Activated gamma-delta T cell treated with anti-CD3 and anti-CD28 coated beads, Interleukin-2, amount 50 U/mL, for 16 hours (primary cell): ENCODE measurements around the gene NCBP3.

Experiments
- DNase-seq: peaks from one replicate; pipeline ENCODE4 v3.0.0-alpha.2; 2020; ENCODE audit warnings: low read depth

The NCBP3 gene

GRCh38 chr17:3845621-3846436 lies at the start of gene NCBP3:
TSS of gene NCBP3 (minus strand) at chr17:3846246. CDS start at chr17:3846223, 23 bp downstream.
- DNase-seq = peak; percentile 85

DNA sequence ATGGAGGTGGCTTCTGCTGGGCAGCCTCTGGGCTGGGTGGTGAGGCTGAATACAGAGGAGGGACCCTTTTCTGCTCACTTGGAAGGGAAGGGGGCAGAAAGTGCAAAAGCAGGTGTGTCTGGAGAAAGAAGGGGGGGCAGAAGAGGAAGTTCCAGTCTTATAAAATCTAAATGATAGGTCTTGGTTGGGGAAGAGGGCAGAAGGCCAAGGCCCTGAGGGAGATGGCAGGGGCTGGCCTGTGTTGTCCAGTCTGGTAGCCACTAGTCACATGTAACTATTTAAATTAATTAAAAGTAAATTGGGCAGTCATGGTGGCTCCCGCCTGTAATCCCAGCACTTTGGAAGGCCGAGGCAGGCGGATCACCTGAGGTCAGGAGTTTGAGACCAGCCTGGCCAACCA lies 49.3 kb upstream of the NCBP3 start:
- DNase-seq = no peak

DNA sequence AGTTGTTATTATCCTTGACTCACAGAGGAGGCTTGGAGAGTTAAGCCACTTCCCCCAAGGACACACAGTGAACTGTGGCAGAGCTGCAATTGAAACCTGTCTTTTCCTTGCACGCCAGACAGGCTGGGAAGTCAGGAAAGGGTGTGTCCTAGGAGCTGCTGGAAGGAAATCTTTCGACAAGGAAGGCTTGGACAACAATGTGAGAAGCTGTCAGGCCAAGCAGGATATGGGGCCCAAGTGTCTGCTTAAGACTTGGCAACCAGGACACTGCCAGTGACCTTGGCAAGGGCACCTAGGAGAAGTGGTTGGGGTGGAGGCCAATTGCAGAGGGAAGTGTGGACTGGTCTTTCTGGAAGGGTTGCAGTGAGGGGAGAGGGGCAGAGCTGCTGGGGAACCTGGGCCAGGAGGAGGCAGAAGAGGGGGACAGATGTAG lies 48.9 kb upstream of the NCBP3 start:
- DNase-seq = no peak

DNA sequence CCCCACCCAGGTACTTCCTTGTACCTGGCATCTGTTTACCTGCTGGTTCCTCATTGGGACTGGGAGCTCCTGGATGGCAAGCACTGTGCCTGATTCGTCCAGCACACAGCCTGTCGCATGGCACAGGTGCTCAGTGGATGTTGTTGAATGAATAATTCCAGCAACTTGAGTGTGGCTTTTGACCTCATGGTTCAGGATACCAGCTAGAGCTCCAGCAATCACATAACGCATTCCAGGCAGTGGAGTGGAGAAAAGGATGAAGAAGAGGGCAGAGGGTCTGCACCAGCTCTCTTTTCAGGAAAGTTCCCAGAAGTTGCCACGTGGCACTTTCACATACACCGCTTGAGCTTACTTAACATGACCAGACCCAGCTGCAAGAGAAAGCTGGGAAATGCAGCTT lies 48.1 kb upstream of the NCBP3 start:
- no peak for DNase-seq

GRCh38 chr17:3893720-3894116 lies 47.7 kb upstream of the NCBP3 start:
- DNase-seq = no peak

DNA sequence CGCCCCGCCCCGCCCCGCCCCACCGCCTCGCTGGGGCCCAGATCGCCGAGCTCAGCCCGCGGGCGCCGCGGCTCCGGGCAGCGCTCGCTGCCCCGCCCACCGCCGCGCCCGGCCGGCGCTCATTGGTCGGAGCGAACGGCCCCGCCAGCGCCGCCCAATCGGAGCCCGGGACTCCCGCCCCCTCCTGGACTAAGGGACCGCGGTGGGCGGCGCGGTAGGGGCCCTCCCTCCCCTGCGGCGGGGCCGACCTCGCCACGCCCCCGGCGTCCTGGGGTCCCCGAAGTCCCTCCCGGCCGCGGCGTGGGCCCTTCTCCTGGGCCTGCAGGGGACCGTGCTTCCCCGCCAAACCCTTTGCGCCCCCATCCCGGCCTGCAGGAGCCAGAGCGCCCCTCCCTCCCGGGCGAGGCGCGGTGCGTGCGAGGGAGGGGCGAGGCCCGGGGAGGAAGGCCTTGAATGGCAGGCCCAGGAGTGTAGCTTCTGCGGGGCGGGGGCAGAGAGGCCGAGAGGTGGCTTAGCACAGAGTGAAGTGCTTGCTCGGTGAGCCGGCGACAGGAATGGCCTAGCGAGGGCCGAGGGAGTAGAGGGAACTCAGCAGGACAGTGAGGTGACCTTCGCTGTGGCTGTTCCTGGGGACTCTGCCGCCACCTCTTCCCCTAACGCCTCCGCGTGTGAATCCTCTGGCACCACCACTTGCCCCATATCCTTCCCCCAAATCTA lies 47.1 kb upstream of the NCBP3 start, which contains the start of gene CAMKK1:
Gene CAMKK1, minus strand, starts transcription at position 51 of the 717 bp plus-strand sequence. CDS start 7,366 bp downstream, outside the sequence.
- DNase-seq = peak; percentile 83

DNA sequence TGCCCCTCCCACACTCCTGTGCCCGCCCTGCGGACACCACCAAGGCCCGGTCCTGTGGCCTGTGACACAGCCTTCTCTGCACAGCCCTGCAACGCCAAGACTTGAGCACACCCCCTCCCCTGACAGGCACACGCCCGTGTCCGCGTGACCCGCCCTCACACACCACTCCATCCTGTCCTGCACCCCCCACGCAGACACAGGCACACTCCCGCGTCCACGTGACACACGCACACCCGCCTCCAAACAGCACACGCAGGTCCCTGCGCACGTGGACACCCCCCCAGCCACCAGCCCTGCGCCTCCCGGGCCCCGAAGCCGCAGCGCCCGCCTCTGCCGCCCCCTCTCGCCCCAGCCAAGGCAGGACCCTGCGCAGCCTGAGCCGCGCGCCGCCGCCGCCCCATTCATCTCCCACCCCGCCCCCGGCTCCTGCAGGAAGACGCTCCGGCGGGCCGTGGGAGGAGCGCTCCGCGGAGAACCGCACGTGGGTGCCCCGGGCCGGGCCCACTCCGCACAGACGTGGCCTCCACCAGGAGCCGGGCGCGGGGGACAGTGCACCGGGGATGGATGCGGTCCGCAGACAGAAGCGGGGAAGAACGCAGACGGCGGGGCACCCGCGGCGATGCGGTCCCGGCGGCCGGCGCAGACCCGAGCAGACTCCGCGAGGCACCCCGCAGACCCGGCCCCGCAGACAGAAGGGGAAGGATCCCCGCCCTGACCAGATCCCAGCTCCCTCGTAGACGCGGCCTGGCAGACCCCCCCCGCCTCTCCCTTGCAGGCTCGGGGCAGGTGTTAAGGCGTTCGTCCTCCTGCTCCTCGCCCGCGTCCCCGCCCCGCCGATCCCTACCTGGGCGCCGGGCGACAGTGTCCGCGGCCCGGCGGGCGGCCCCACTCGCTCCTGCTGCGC lies 46.3 kb upstream of the NCBP3 start:
- peak; percentile 64 for DNase-seq

GRCh38 chr17:3891626-3892094 lies 45.6 kb upstream of the NCBP3 start:
- no peak for DNase-seq

- no peak for DNase-seq
These were observed 44.8 kb upstream of the NCBP3 start for GRCh38 chr17:3890878-3891219.

- no peak for DNase-seq
These were observed 44.2 kb upstream of the NCBP3 start for GRCh38 chr17:3890082-3890877.

GRCh38 chr17:3889325-3890012 lies 43.4 kb upstream of the NCBP3 start:
- no peak for DNase-seq

GRCh38 chr17:3888343-3889171 lies 42.5 kb upstream of the NCBP3 start:
- DNase-seq = no peak

- DNase-seq = no peak
These were observed 41.8 kb upstream of the NCBP3 start for GRCh38 chr17:3887804-3888203.

GRCh38 chr17:3887394-3887793 lies 41.3 kb upstream of the NCBP3 start:
- DNase-seq = no peak

DNA sequence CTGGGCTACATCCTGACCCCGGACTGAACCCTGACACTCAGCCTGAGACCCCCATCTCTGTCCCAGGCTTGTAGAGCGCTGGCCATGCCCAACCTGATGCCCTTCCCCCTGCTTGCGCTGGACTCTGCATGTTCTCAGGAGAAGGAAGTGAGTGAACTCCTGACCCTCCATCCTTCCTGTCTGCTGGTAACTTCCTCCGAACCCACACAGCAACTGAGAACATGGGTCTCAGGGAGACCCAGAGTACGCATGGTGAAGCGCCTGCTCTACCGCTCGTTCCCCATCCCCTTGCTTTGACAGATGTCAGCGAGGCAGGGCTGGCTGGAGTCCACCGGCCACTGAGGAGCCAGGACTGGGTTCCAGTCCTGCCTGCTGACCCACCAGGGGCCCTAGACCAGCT lies 40.7 kb upstream of the NCBP3 start:
- DNase-seq = no peak

- no peak for DNase-seq
These were observed 39.9 kb upstream of the NCBP3 start for GRCh38 chr17:3885970-3886369.

DNA sequence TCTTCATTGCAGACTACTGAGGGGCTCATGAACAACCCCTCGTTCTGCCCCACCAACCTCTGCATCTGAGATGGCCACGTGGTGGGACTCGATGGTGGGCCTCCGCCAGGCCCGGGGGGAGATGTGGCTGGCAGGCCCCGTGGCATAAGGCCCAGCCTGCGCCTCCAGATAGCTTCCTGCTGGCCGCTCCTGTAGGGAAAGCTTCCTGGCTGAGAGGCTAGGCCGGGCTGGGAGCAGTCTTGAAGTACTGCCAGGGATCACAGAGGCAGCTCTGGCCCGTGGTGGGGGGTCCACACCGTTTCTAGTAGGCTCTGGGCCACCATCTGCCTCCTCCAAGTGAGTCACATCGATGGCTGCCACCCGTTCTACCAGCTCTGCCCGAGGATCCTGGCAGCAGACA lies 39.2 kb upstream of the NCBP3 start:
- DNase-seq = no peak

DNA sequence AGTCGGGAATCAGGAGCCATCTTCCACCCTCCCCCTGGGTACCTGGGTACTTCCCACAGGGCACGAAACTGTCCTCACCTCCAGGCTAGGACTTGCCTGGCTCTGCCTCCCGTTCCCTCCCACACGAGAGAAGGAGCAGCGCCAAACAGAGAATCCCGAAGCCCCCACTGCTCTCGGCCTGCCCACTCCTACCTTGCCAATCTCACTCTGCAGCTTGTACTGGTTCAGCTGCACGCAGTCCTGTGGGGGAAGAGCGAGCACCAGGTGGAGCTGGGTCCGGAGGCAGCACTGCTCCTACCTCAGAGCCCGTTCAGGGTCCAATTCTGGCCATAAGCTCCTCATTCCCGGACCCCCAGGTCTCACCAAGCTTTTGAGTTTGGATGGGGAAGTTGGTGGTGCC lies 38.1 kb upstream of the NCBP3 start:
- no peak for DNase-seq

DNA sequence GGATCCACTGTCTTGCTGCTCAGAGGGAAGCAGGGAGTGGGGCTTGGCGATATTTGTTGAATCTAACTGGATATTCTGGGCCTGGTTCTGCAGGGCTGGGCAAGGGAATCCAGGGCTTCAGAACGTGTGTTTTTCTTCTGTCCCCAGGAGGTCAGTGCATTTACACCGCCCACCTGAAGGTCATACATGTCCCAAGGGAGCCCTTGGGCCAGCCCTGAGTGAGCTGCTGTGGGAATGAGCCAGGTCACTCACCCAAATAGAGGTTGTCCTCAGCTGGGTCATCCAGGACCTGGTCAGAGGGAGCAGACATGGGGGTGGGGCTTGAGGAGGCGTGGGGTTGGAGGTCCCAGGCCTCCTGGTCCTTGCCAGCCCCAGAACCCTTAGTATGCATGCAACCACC lies 36.2 kb upstream of the NCBP3 start:
- DNase-seq = no peak

DNA sequence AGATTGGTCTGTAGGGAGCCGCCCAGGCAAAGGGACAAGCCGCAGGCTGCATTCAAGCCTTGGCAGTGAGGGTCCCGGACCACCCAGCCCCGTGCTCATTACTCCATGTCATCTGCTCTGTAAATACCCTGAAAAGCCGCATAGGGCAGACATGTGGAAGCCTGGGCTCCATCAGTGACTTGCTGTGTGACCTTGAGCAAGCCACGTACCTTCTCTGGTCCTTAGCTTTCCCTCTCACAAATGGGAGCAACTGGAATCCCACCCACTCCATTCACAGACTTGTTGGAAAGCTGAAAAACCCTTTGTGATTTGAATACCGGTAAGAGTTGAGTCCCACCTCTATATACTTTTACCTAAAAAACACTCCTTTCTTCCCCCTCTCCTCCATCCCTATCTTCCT lies 34.9 kb upstream of the NCBP3 start:
- no peak for DNase-seq
